HG03196 (cell line): Measurements from ENCODE around the gene RGS6.
A peak's percentile ranks its signal among the peaks of the same experiment; 100 is the strongest.

Source experiments
- ATAC-seq: cut with Tn5 transposase; IDR thresholded peaks from one replicate; pipeline ENCODE4 v1.9.1; 2021; ENCODE audit not compliant: unreplicated experiment

Gene RGS6

GRCh38 chr14:72568296-72568992 lies 636.2 kb downstream of the RGS6 start:
- no peak for ATAC-seq

DNA sequence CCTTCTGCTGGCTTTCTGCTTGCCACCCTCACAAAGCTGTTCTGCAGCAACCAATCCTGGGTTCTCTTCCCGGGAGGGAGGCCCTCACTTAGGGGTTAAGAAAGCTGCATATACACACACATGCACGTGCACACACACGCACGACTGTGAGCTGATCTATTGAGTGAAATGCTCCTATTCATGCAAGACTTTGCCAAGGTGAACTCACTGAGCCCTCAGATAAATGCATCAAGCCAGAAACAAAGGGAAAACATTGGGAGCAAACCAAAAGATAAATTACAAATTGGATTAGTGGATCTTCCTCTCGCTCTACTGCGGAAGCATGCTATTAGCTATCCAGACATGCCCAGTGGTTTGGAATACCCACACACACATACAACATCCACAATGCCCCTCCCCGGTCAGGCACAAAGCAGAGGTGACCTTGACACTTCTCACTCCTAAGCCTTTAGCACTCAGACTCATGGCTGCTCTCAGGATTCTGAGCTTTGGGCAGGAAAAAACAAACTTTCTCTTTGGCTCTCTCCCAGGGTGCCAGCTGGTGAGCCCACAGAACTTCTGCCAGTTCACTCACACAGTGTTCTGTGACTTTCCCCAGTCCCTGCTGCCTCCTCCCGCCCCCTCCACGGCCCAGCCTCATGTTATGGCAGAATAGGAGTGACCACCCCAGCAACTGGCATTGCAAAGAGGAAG lies 641.6 kb downstream of the RGS6 start:
- ATAC-seq, result no peak

- no peak for ATAC-seq
These were observed 642.5 kb downstream of the RGS6 start for GRCh38 chr14:72574715-72575114.

DNA sequence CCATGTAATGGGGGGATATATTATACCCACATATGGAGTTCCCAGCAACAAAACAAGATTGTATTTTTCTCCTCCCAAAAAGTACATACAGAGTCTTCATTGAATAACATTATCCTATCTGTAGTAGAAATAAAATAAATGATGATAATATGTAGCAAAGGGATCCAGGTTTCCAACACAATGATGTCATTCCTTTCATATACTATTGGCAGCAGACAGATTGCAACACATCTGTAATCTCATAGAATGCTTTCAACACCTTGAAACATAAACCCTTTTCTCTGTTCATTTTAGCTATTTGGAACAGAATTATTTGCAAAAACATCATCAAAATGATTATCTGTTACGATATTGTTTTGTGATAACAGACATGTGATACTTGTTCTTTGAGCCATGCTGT lies 644.0 kb downstream of the RGS6 start:
- no peak for ATAC-seq

- ATAC-seq, result no peak
These were observed 645.3 kb downstream of the RGS6 start for GRCh38 chr14:72577521-72577920.

- no peak for ATAC-seq
These were observed 646.3 kb downstream of the RGS6 start for GRCh38 chr14:72578514-72578913.

DNA sequence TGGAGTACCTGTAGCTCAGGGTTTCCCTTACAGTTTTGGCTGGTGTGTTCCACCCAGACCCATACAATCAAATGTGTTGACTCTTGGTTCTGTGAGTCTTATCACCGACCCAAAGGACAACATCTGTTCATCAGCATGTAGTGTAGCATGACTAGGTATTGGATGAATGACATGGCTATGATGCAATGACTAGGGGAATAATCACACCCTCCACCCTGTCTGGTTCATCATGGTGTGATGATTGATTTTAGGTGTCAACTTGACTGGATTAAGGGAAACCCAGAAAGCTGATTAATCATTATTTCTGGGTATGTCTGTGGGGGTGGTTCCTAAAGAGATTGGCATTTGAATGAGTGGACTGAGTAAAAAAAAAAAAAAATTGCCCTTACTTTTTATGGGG lies 650.4 kb downstream of the RGS6 start:
- no peak for ATAC-seq

GRCh38 chr14:72583316-72584272 lies 651.4 kb downstream of the RGS6 start:
- no peak for ATAC-seq

DNA sequence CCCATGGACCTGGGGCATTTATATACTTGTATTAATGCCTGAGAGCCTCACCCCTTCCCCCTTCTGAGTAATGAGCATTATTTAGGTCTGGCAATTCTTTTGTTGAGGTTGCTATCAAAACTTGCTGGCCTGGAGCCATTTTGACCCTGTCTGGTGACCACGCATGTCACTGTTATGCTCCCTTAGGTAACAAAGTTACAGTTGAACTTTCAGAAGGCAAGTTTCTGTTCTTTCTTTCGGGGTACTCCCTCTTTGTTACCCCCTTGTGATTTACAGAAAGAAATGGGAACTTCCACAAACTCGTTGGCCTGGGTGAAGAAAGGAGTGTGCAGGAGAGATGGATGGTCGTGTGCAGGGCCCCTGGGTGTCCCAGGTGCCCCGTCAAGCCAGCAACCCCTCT lies 656.3 kb downstream of the RGS6 start:
- ATAC-seq, result no peak

- no peak for ATAC-seq
These were observed 657.4 kb downstream of the RGS6 start for GRCh38 chr14:72589652-72590051.

GRCh38 chr14:72590577-72590976 lies 658.3 kb downstream of the RGS6 start:
- ATAC-seq, result no peak

GRCh38 chr14:72591391-72591790 lies 659.2 kb downstream of the RGS6 start:
- no peak for ATAC-seq

DNA sequence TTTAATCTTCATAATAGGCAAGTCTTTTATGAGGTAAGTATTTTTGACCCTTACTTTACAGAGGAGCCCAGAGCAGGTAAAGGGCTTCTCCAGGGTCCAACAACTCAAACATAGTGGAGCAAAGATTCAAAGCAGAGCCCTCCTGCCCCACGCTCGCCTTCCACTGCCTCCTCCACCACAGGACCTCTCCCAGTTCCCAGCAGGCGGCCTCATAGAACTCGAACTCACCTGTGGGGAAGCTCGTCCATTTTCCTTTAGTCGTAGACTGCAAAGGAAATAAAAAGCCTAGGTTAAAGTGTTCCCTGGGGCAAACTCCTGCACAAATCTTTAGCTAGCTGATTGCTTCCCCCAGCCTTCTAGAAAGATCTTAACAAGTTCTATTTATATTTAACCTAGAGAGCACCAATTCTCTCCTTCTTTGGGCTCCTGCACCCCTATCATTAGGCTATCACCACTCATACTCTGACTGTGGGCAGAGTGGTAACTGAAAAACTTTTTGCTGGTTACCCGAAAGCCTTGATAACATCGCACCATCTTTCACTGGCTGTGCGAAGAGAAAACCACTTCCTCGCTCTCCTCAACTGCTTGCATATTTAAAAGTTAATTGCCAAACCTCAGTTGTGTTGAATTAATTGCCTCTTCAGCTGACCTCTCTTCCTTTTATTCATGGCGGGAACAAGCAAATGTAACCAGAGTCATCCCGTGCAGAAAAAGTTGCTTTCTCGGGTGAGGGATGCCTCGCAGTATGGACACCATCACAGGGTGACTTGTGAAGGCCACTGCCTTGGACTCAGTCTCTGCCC lies 662.1 kb downstream of the RGS6 start:
- peak; percentile 85 for ATAC-seq

GRCh38 chr14:72595152-72595862 lies 663.1 kb downstream of the RGS6 start:
- no peak for ATAC-seq

GRCh38 chr14:72597252-72598233 lies 665.3 kb downstream of the RGS6 start:
- ATAC-seq, result no peak

DNA sequence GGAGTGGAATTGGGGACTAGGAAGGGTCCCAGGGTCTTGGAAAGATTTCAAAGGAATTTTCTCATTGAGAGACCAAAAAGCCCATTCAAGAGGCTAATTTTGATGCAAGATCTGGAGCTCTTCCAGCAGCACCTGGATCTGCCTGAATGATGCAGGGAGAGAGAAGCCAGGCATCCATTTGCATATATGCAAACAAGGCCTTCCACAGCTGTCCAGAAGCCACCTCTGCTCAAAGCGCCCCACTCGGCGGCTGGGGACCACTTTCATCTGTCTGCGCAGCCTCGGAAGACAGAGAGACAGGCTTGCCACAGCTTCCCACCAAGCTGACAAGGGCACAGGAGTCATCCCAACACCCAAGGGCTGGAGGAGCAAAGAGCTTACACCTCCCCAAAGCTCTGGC lies 666.1 kb downstream of the RGS6 start:
- ATAC-seq, result no peak

- no peak for ATAC-seq
These were observed 667.6 kb downstream of the RGS6 start for GRCh38 chr14:72599579-72600470.
